Activated naive CD8-positive, alpha-beta T cell treated with anti-CD3 and anti-CD28 coated beads for 36 hours (primary cell): ENCODE results near the gene PKIB. TPM values are rescaled to one million over a fixed set of nuclear protein-coding genes. Genes with fewer than 3 reads are reported as not detected.
"Not testable (repeated sequence)": the region's sequence is repeated elsewhere in the genome, so short reads cannot be mapped to it uniquely, and the experiment has no call there.

Experiments
- DNase-seq: peaks from one replicate; pipeline ENCODE4 v3.0.0; 2021
- H3K27ac Mint-ChIP-seq: one replicate; pipeline ENCODE4 v1.8.0; 2022; ENCODE audit warnings: mild to moderate bottlenecking, moderate library complexity, mixed read lengths
- H3K27me3 Mint-ChIP-seq: one replicate; pipeline ENCODE4 v1.8.0; 2022; ENCODE audit warnings: mild to moderate bottlenecking, mixed read lengths
- H3K36me3 Mint-ChIP-seq: one replicate; pipeline ENCODE4 v1.8.0; 2021; ENCODE audit warnings: mild to moderate bottlenecking, mixed read lengths
- H3K4me1 Mint-ChIP-seq: one replicate; pipeline ENCODE4 v1.8.0; 2021; ENCODE audit warnings: mixed read lengths
- H3K4me3 Mint-ChIP-seq: one replicate; pipeline ENCODE4 v1.8.0; 2022; ENCODE audit warnings: mild to moderate bottlenecking, moderate library complexity, mixed read lengths
- H3K9me3 Mint-ChIP-seq: one replicate; pipeline ENCODE4 v1.8.0; 2022; ENCODE audit warnings: mixed read lengths
- total RNA-seq, 2 experiments: library from RNA; stranded (reverse); gene quantifications; one replicate each; pipeline ENCODE4 v1.2.3, GENCODE V29; 2021

PKIB gene
- total RNA-seq, 2 experiments from 2014 or later, result 0.52 to 0.62 TPM

DNA sequence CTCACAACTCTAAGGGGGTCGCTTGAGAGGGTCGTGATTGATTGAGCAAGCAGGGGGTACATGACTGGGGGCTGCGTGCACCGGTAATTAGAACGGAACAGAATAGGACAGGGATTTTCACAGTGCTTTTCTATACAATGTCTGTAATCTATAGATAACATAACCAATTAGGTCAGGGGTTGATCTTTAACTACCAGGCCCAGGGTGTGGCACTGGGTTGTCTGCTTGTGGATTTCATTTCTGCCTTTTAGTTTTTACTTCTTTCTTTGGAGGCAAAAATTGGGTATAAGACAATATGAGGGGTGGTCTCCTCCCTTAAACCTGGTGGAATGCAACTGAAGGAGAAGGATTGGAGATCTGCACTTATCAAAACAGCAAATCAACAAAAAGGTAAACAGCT, 138.7 kb downstream of the PKIB start:
- H3K4me3 Mint-ChIP-seq, DNase-seq, H3K27me3 Mint-ChIP-seq, H3K36me3 Mint-ChIP-seq, H3K27ac Mint-ChIP-seq, H3K9me3 Mint-ChIP-seq: not testable (repeated sequence)
- peaks cover 39% of the 10 kb centered on the region for H3K4me1 Mint-ChIP-seq

DNA sequence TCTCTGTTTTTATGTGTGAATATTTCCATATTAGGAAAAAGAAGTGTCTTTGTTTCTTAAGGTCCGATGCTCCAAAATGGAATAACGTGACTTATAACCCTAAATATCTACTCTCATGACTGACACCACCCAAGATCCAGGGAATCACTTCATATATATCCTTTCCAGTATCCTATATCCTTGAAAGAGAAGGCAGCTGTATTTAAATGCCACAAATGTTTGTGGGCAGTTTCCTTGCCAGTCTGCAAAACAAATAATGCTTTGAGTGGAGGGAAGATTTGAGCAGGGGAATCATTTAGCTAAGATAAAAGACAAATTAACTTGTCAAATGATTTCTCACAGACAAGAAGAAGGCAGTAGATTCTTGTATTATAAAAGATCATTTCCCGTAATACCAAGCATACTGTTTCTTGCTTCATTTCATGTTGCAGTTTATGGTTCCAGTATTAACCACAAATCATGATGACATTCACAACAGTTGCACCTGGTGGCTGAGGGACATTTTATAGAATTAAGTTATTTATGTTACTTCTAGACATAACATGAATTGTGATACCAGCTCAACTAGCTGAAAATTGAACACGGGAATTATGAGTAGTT, 139.3 kb downstream of the PKIB start:
- peaks cover 42% of the 10 kb centered on the region for H3K4me1 Mint-ChIP-seq
- DNase-seq, result no peak
- no peak overlapping the region for H3K27ac Mint-ChIP-seq
- H3K4me3 Mint-ChIP-seq, result no peak overlapping the region
- peaks cover 3% of the 10 kb centered on the region for H3K36me3 Mint-ChIP-seq
- no peaks in the 10 kb centered on the region for H3K27me3 Mint-ChIP-seq
- H3K9me3 Mint-ChIP-seq, result peaks cover 7% of the 10 kb centered on the region

DNA sequence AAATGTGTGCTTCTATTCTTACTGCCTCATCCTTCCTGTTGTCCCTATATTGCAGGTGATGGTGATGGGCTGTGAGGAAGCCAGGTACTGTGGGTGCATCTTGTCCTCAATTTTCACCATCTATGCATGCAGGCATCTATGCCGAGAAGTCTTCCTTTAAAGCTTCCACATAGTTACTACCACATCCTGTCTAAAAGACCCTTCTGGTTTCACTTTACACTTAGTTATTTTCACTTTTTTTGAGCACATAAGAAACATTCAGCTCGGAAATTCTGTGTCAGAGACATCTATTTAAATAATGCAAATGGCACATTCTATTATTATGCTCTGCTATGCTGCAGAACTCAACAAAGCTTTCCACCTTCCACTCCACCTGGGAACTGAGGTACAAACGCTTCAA, 141.1 kb downstream of the PKIB start:
- Mint-ChIP-seq H3K27ac (peak overlapping the region; percentile 86), H3K36me3 (peaks cover 3% of the 10 kb centered on the region), H3K9me3 (peaks cover 7% of the 10 kb centered on the region), H3K4me1 (peaks cover 47% of the 10 kb centered on the region), H3K27me3 (no peaks in the 10 kb centered on the region), H3K4me3 (peak overlapping the region; percentile 56)
- no peak for DNase-seq

DNA sequence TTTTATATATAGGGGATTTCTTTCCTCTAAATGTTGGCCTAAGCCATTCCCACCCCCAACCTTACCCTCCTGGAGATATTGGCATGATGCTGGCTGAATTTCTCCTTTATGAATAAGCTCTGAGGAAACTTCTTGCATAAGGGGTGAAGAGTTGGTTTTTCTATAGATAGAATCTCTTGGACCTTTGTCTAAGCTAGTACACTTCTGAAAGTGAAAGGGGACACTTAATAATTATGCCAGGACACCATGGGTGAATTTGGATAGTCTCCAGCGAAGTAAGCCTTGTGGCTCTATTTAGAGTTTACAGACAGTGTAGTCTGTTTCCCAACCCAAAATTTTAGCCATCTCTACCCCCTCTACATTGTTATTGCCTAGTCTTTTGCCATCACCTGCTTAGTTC, 142.3 kb downstream of the PKIB start:
- Mint-ChIP-seq H3K36me3 (peaks cover 3% of the 10 kb centered on the region), H3K4me1 (peaks cover 47% of the 10 kb centered on the region), H3K27me3 (no peaks in the 10 kb centered on the region), H3K9me3 (peaks cover 7% of the 10 kb centered on the region), H3K4me3 (no peak overlapping the region), H3K27ac (no peak overlapping the region)
- no peak for DNase-seq

DNA sequence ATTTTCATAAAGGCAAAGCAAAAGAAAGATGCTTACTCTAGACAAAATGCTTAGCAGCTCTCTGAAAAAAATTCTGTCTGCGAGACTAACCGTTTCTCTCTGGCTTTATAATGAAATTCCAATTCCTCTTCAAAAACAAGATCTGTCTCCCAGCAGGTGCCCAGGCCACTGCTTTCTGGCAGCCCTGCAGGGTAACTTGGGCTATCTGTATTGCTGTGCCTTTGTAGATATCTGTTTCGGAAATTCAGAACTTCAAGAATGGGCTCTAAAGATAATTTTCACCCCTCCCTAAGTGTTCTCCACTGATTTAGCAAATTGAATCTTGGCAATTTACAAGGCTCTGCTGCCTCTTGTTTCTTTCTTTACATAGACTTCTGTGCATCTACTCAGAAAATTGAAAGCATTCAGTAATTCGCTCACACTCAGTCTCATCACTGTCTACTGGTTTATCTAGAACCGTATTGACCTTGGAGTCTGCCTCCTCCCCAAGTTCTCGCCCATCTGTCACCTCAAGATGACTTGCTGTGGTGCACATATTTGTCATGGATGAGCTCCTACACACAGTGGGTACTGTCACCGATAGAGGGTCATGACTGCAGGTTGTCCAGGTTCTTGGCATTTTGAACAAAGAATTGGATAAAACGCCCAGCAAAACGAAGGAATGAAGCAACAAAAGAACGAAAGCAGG, 142.9 kb downstream of the PKIB start:
- H3K4me1 Mint-ChIP-seq, result peaks cover 43% of the 10 kb centered on the region
- H3K9me3 Mint-ChIP-seq, result peaks cover 6% of the 10 kb centered on the region
- no peak overlapping the region for H3K4me3 Mint-ChIP-seq
- no peaks in the 10 kb centered on the region for H3K27me3 Mint-ChIP-seq
- H3K36me3 Mint-ChIP-seq, result peaks cover 3% of the 10 kb centered on the region
- no peak for DNase-seq
- no peak overlapping the region for H3K27ac Mint-ChIP-seq

DNA sequence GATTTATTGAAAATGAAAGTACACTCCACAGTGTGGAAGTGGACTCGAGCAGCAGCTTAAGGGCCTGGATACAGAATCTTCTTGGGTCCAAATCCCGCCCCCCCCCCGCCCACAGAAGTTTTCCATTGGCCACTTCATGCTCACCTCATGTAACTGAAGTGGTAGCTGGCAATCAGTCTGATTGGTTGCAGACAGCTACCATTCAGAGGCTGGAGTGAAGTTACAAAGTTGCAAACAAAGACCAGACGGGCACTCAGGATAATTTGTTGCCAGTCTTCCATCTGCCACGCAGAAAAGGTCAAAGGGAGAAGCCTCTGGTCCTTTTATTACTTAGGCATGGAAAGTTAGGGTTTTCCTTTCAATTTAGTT, 143.5 kb downstream of the PKIB start:
- no peak overlapping the region for H3K4me3 Mint-ChIP-seq
- no peaks in the 10 kb centered on the region for H3K27me3 Mint-ChIP-seq
- DNase-seq, result no peak
- H3K9me3 Mint-ChIP-seq, result peaks cover 4% of the 10 kb centered on the region
- H3K4me1 Mint-ChIP-seq, result peaks cover 43% of the 10 kb centered on the region
- H3K36me3 Mint-ChIP-seq, result peaks cover 3% of the 10 kb centered on the region
- H3K27ac Mint-ChIP-seq, result no peak overlapping the region

DNA sequence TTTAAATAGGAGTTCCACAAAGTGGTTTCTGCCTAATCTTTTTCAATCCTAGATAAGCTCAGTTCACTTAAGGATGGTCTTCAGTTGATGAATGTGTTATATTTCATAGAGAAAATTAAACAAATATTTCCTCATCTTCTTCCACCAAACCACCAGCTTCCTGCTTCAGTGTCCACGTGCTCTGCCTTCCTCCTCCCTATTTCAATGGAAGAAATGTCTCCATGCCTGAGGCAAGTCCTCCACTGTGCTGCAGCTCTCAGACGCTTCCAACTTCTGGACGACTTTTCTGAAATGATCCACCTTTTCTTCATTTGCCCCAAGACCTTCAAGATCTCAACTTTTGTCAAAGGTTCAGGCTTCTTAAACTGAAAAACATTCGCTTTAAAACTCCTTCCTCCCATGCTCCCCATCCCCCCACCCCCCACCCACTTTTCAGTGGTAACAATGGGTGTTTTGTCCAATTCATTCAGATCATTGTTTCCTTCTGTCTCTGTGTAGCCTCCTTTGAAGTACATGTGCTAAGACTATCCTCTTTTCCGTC, 144.1 kb downstream of the PKIB start:
- peaks cover 1% of the 10 kb centered on the region for H3K9me3 Mint-ChIP-seq
- H3K36me3 Mint-ChIP-seq, result peaks cover 3% of the 10 kb centered on the region
- peaks cover 45% of the 10 kb centered on the region for H3K4me1 Mint-ChIP-seq
- DNase-seq, result no peak
- no peak overlapping the region for H3K4me3 Mint-ChIP-seq
- H3K27ac Mint-ChIP-seq, result no peak overlapping the region
- no peaks in the 10 kb centered on the region for H3K27me3 Mint-ChIP-seq

DNA sequence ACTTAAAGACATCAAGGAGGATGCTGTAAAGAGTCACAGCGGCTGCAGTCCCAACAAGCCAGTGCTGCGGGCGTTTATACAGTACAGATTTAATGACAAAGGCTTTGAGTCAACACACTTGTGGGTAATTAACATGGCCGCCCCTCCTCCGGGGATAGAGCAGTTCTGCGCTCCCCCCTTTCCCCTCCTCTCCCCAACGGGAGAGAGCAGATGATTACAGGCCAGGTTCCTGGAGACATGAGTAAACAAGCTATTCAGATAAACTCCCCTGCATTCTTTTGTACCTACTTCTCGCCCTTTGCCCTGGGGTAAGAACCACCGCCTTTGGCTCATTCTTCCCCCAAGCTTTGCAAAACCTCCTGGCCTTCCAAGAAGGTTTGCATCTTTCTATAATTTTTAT, 145.7 kb downstream of the PKIB start:
- H3K4me1 Mint-ChIP-seq, result peaks cover 38% of the 10 kb centered on the region
- H3K27ac Mint-ChIP-seq, result no peak overlapping the region
- no peaks in the 10 kb centered on the region for H3K9me3 Mint-ChIP-seq
- DNase-seq, result no peak
- H3K36me3 Mint-ChIP-seq, result no peaks in the 10 kb centered on the region
- no peak overlapping the region for H3K4me3 Mint-ChIP-seq
- H3K27me3 Mint-ChIP-seq, result no peaks in the 10 kb centered on the region

DNA sequence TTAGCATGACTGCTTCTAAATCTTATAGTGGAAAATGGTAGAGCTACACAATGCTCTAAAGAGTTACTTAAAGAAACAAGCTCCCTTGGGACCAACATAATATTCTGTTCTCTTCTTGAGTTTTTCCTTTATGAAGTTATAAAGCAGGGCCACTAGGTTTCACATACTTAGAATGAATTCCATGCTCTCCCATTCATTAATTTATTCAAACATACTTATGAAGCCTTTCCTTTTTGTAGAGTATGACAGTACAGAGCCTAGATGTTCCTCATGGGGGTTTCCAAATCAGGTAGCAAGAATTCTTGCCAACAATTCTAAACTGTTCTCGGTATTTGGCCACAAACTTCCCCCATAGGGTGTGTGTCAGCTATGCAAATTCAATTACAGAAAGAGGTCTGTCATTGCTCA, 148.7 kb downstream of the PKIB start:
- Mint-ChIP-seq H3K27me3 (peaks cover 4% of the 10 kb centered on the region), H3K4me3 (no peak overlapping the region), H3K9me3 (peaks cover 2% of the 10 kb centered on the region), H3K4me1 (peaks cover 14% of the 10 kb centered on the region), H3K36me3 (no peaks in the 10 kb centered on the region), H3K27ac (no peak overlapping the region)
- no peak for DNase-seq

DNA sequence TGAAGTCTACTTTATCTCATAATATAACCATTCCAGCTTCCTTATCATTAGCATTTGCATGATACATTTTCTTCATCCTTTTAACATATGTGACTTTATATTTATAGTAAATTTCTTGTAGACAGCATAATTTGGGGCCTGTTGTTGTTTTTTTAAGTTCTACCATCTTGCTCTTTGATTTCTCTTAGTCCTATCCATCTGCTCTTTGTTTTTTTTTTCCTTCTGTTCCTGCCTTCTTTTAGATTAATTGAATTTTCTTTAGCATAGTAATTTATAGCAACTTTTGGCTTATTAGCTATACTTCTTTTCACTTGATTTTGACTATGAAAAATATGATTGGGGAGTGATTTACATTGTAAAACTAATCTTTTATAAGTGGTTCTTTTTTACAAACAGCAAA, 150.1 kb downstream of the PKIB start:
- Mint-ChIP-seq H3K4me3 (no peak overlapping the region), H3K27me3 (peaks cover 4% of the 10 kb centered on the region), H3K27ac (no peak overlapping the region), H3K4me1 (peaks cover 5% of the 10 kb centered on the region), H3K36me3 (no peaks in the 10 kb centered on the region), H3K9me3 (peaks cover 3% of the 10 kb centered on the region)
- no peak for DNase-seq

DNA sequence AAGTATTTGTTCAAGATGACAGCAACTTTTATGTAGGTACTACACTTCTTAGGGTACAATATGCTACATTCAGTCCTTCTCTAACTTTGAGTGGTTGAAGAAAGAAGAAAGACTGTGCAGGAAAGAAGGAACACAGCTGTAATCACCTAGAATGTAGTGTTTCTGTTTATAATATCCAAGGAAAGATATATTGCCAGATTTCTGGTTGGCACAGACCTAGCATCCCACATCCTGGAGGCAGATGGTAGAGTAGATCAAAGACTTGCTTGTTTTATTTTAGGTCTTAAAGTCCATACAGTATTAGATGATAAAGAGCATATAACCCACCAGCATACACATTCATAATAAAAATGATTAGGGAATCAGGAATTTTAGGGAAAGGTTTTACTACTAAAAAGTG, 156.1 kb downstream of the PKIB start:
- no peak overlapping the region for H3K27ac Mint-ChIP-seq
- H3K4me3 Mint-ChIP-seq, result no peak overlapping the region
- H3K27me3 Mint-ChIP-seq, result peaks cover 19% of the 10 kb centered on the region
- H3K9me3 Mint-ChIP-seq, result peaks cover 3% of the 10 kb centered on the region
- no peak for DNase-seq
- no peaks in the 10 kb centered on the region for H3K4me1 Mint-ChIP-seq
- H3K36me3 Mint-ChIP-seq, result no peaks in the 10 kb centered on the region

DNA sequence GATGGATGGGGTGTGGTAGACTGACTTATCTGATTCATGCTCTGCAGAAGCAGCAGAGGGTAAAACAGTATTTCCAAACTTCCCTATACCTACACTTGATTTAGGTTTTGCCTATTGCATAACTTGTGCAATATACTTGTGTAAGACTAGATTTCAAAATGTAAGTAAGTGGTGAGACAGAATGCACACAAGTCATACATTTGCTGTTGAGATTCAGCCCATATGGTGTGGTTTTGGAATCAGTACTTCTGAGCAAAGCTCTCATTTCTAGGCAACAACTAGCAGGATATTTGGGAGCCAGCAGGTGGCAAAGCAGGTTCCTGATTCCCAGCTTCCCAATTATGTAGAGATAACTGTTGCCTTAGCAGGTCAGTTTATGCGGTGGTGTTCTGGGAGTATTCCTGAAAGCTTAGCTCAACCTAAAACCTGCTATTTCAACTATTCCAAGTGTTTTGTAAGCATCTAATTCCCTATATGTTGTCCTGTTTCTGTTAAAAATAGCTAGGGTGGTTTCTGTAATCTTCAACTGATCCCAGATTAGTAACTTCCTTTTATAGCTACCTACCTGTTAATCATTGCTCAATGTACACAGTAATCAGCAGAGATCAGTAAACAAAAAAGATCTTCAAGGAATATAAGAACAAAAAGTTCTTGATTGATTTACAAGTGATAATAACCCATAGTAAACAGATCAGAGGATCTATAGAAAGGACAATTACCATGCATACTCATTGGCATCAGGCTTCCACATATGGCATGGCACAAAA, 160.8 kb downstream of the PKIB start:
- peaks cover 3% of the 10 kb centered on the region for H3K9me3 Mint-ChIP-seq
- no peaks in the 10 kb centered on the region for H3K36me3 Mint-ChIP-seq
- H3K4me1 Mint-ChIP-seq, result no peaks in the 10 kb centered on the region
- DNase-seq, result no peak
- no peak overlapping the region for H3K4me3 Mint-ChIP-seq
- no peak overlapping the region for H3K27ac Mint-ChIP-seq
- H3K27me3 Mint-ChIP-seq, result peaks cover 44% of the 10 kb centered on the region

DNA sequence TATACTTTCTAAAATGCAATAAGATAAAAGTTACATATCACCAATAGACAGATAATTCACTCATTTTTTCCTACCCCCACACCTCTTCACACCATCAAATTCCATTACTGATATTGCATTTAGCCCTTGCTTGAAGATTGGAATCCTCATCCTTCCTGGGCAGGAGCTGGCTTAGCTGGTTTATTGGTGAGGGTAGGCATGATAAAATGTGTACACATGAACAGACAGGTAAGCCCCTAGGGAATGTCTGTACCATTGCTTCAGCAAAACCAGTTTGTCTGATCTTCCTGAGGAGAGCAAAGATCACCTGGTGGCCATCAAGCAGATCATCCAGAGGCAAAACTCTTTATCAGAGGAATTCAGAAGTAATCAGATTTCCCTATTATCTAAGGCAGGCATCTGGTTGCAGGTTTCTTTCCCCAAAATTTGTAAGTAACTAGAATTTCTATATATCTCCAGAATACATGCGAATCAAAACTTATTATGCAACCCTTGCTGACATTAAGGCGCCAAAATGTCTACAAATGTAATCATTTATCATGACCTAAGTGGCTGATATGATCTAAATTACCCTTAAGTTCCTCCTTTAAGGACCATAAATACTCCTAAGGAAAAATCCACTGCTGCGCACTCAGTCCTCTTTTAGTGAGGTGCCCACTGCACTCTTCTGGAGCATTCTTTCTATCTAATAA, 162.7 kb downstream of the PKIB start:
- Mint-ChIP-seq H3K4me1 (no peaks in the 10 kb centered on the region), H3K27ac (no peak overlapping the region), H3K27me3 (peaks cover 44% of the 10 kb centered on the region), H3K4me3 (no peak overlapping the region), H3K9me3 (peaks cover 3% of the 10 kb centered on the region), H3K36me3 (no peaks in the 10 kb centered on the region)
- no peak for DNase-seq
